Keratinocyte (primary cell): Measurements from ENCODE around the gene BTNL8. TPM values are rescaled to one million over a fixed set of nuclear protein-coding genes. Genes with fewer than 3 reads are reported as not detected.

Source experiments
- DNase-seq: peaks from one replicate; pipeline ENCODE4 v3.0.0-alpha.2; 2011; ENCODE audit warnings: low read depth, missing footprints, low spot score
- FAIRE-seq: peaks from 2 replicates; lab custom pipeline; 2011; peaks lifted over from hg19 to GRCh38; lab: Jason Lieb, UNC
- H2AFZ ChIP-seq: 2 replicates; pipeline ENCODE4 v1.6.0; 2012; ENCODE audit warnings: low read length, control low read depth, inconsistent platforms; ENCODE audit not compliant: control insufficient read depth
- H3K27ac ChIP-seq: 2 replicates; pipeline ENCODE4 v1.5.1; 2011; ENCODE audit warnings: low read length; ENCODE audit not compliant: control insufficient read depth, insufficient read depth
- H3K27me3 ChIP-seq: 3 replicates; pipeline ENCODE4 v1.6.0; 2011; ENCODE audit warnings: low read length; ENCODE audit not compliant: control insufficient read depth, insufficient read depth; ENCODE audit errors: extremely low read depth
- H3K36me3 ChIP-seq, 2 experiments: 2 replicates in 1 of 2; 3 replicates in 1 of 2; pipeline ENCODE4 v1.5.1; 2011; ENCODE audit warnings: low read length in 2 of 2, mild to moderate bottlenecking in 1 of 2; ENCODE audit not compliant: control insufficient read depth in 2 of 2, insufficient read depth in 2 of 2; ENCODE audit errors: extremely low read depth in 1 of 2
- H3K4me1 ChIP-seq: 3 replicates; pipeline ENCODE4 v1.5.1; 2011; ENCODE audit warnings: low read length; ENCODE audit not compliant: control insufficient read depth, insufficient read depth; ENCODE audit errors: extremely low read depth
- H3K4me2 ChIP-seq: 3 replicates; pipeline ENCODE4 v1.6.0; 2011; ENCODE audit warnings: low read depth, low read length; ENCODE audit not compliant: control insufficient read depth, insufficient read depth; ENCODE audit errors: extremely low read depth
- H3K4me3 ChIP-seq, 3 experiments: fragments of 200-600 bp in 1 of 3; sonication (generic) in 1 of 3; 2 replicates in 2 of 3; 3 replicates in 1 of 3; pipeline ENCODE4 v1.5.1; 2011 to 2016; ENCODE audit warnings: low read length in 3 of 3, mild to moderate bottlenecking in 3 of 3, control low read depth in 2 of 3, inconsistent platforms in 1 of 3, low read depth in 1 of 3, mixed read lengths in 1 of 3, mixed run types in 1 of 3, moderate library complexity in 1 of 3; ENCODE audit not compliant: control insufficient read depth in 2 of 3, insufficient read depth in 2 of 3; ENCODE audit errors: extremely low read depth in 1 of 3
- H3K79me2 ChIP-seq: 2 replicates; pipeline ENCODE4 v1.6.0; 2012; ENCODE audit warnings: low read length; ENCODE audit not compliant: control insufficient read depth, insufficient read depth
- H3K9ac ChIP-seq: 3 replicates; pipeline ENCODE4 v1.6.0; 2011; ENCODE audit warnings: low read length; ENCODE audit not compliant: control insufficient read depth, insufficient read depth; ENCODE audit errors: extremely low read depth
- H3K9me1 ChIP-seq: 3 replicates; pipeline ENCODE4 v1.6.0; 2011; ENCODE audit warnings: low read length; ENCODE audit not compliant: control insufficient read depth, insufficient read depth; ENCODE audit errors: extremely low read depth
- H3K9me3 ChIP-seq: 2 replicates; pipeline ENCODE4 v1.5.1; 2012; ENCODE audit warnings: low read depth, low read length; ENCODE audit not compliant: control insufficient read depth
- H4K20me1 ChIP-seq: 3 replicates; pipeline ENCODE4 v1.6.0; 2011; ENCODE audit warnings: low read length; ENCODE audit not compliant: control insufficient read depth, insufficient read depth; ENCODE audit errors: extremely low read depth
- CTCF ChIP-seq, 3 experiments: IDR thresholded peaks in 1 of 3; conservative IDR thresholded peaks in 1 of 3; optimal IDR thresholded peaks in 1 of 3; 2 replicates in 2 of 3; 3 replicates in 1 of 3; pipeline versions ENCODE3 to v1.5.1; 2011; ENCODE audit warnings: low read length in 3 of 3, mild to moderate bottlenecking in 3 of 3, moderate library complexity in 2 of 3, control low read depth in 1 of 3, inconsistent platforms in 1 of 3; ENCODE audit not compliant: insufficient read depth in 2 of 3; ENCODE audit errors: extremely low read depth in 1 of 3
- EZH2 ChIP-seq: IDR thresholded peaks from one replicate; pipeline ENCODE4 v1.6.1; 2012; ENCODE audit warnings: inconsistent platforms, mild to moderate bottlenecking, low read length, moderate library complexity
- dilution Hi-C: fragments of 300-500 bp; cut with MboI; formaldehyde crosslinking; loops from one replicate; pipeline ENCODE4 v1.7.0; 2020; ENCODE audit warnings: low sequenced_read_pairs; ENCODE audit not compliant: extremely low pct_ligation_motif_present
- polyA plus RNA-seq, 5 experiments: library from polyadenylated mRNA; depleted of rRNA in 3 of 5; stranded (reverse) in 3 of 5; stranded (forward) in 1 of 5; unstranded in 1 of 5; fragments of >200 nt; gene quantifications; 1 replicate in 1 of 5; 2 replicates in 3 of 5; 3 replicates in 1 of 5; pipeline versions ENCODE4 v1.2.1 to v1.2.3, GENCODE V29; 2011 to 2012; ENCODE audit warnings: missing spikeins in 2 of 5, low read depth in 1 of 5, low replicate concordance in 1 of 5

The BTNL8 gene
- polyA plus RNA-seq, 1 donor (not counting 4 experiments of a cell fraction or from before 2014, with no cell fraction given), result not detected

GRCh38 chr5:180982008-180982741, 83.2 kb downstream of the BTNL8 start:
- FAIRE-seq (no peak), DNase-seq (no peak)
- no peaks in the 10 kb centered on the region for H3K4me1 ChIP-seq
- TF ChIP-seq EZH2 (no peak), CTCF (optimal IDR thresholded peaks at IDR 0.05 in 1 of 3, IDR thresholded peaks at IDR 0.05 in 1 of 3, conservative IDR thresholded peaks at IDR 0.05 in 1 of 3; ENCODE audit: extremely low read depth in 1 of 3, insufficient read depth in 2 of 3, low read length in 3 of 3) (no peak)
- no peaks in the 10 kb centered on the region for H3K9me3 ChIP-seq
- H3K4me3 ChIP-seq, result no peak overlapping the region
- H3K9ac ChIP-seq, result no peak overlapping the region
- dilution Hi-C loops, result no loop called here
- no peaks in the 10 kb centered on the region for H3K36me3 ChIP-seq
- H3K4me2 ChIP-seq, result no peak overlapping the region
- no peak overlapping the region for H2AFZ ChIP-seq
- H3K9me1 ChIP-seq, result no peaks in the 10 kb centered on the region
- H3K27me3 ChIP-seq, result no peaks in the 10 kb centered on the region
- H3K27ac ChIP-seq, result no peak overlapping the region
- no peaks in the 10 kb centered on the region for H4K20me1 ChIP-seq
- no peaks in the 10 kb centered on the region for H3K79me2 ChIP-seq

GRCh38 chr5:180988016-180988415, 89.1 kb downstream of the BTNL8 start:
- H2AFZ ChIP-seq, result no peak overlapping the region
- H3K9me1 ChIP-seq, result no peaks in the 10 kb centered on the region
- no peaks in the 10 kb centered on the region for H3K27me3 ChIP-seq
- dilution Hi-C loops, result no loop called here
- no peaks in the 10 kb centered on the region for H3K79me2 ChIP-seq
- H3K4me1 ChIP-seq, result no peaks in the 10 kb centered on the region
- H3K9me3 ChIP-seq, result no peaks in the 10 kb centered on the region
- DNase-seq, result no peak
- TF ChIP-seq EZH2, result no peak
- no peak for TF ChIP-seq CTCF (optimal IDR thresholded peaks at IDR 0.05 in 1 of 3, IDR thresholded peaks at IDR 0.05 in 1 of 3, conservative IDR thresholded peaks at IDR 0.05 in 1 of 3; ENCODE audit: extremely low read depth in 1 of 3, insufficient read depth in 2 of 3, low read length in 3 of 3)
- H3K36me3 ChIP-seq, result no peaks in the 10 kb centered on the region
- H4K20me1 ChIP-seq, result no peaks in the 10 kb centered on the region
- no peak overlapping the region for H3K4me2 ChIP-seq
- H3K9ac ChIP-seq, result no peak overlapping the region
- H3K4me3 ChIP-seq, result no peak overlapping the region
- FAIRE-seq, result no peak
- H3K27ac ChIP-seq, result no peak overlapping the region
